NCI-H1105 treated with DMSO at 0.1 percent for 48 hours (cell line): ENCODE measurements around the gene SCLY.
"Not testable (repeated sequence)": the region's sequence is repeated elsewhere in the genome, so short reads cannot be mapped to it uniquely, and the experiment has no call there.

ENCODE experiments used
- DNase-seq: peaks from one replicate; lab custom pipeline; 2025; lab: John Stamatoyannopoulos, UW

Gene SCLY

GRCh38 chr2:238042090-238042489, 18.7 kb upstream of the SCLY start:
- no peak for DNase-seq

- DNase-seq = no peak
Measured at GRCh38 chr2:238042849-238043584, 17.8 kb upstream of the SCLY start.

- DNase-seq = no peak
Measured at GRCh38 chr2:238043851-238044250, 16.9 kb upstream of the SCLY start.

- DNase-seq = no peak
Measured at GRCh38 chr2:238045575-238045974, 15.2 kb upstream of the SCLY start.

GRCh38 chr2:238046725-238047270, 14.0 kb upstream of the SCLY start:
- DNase-seq = no peak

- DNase-seq = no peak
Measured at GRCh38 chr2:238053191-238053776, 7.5 kb upstream of the SCLY start.

GRCh38 chr2:238055841-238056240, 5.0 kb upstream of the SCLY start:
- DNase-seq = no peak

- DNase-seq = not testable (repeated sequence)
Measured at GRCh38 chr2:238057696-238058575, 2.9 kb upstream of the SCLY start.

GRCh38 chr2:238059505-238059904, 1.3 kb upstream of the SCLY start:
- DNase-seq = no peak

GRCh38 chr2:238060096-238060541, 682 bp upstream of the SCLY start:
- DNase-seq = peak; percentile 5

GRCh38 chr2:238061315-238062202, 758 bp downstream of the SCLY start:
- peak; percentile 15 for DNase-seq

GRCh38 chr2:238063414-238064189, 2.8 kb downstream of the SCLY start:
- DNase-seq = no peak

GRCh38 chr2:238064376-238064775, 3.6 kb downstream of the SCLY start:
- DNase-seq = no peak

GRCh38 chr2:238065071-238065846, 4.5 kb downstream of the SCLY start:
- no peak for DNase-seq

GRCh38 chr2:238066218-238066617, 5.4 kb downstream of the SCLY start:
- DNase-seq = no peak

- not testable (repeated sequence) for DNase-seq
Measured at GRCh38 chr2:238066718-238067117, 5.9 kb downstream of the SCLY start.

- no peak for DNase-seq
Measured at GRCh38 chr2:238067939-238068338, 7.1 kb downstream of the SCLY start.

GRCh38 chr2:238069021-238069709, 8.4 kb downstream of the SCLY start:
- no peak for DNase-seq

- DNase-seq = no peak
Measured at GRCh38 chr2:238069877-238070276, 9.1 kb downstream of the SCLY start.
